NB4 (cell line): ENCODE measurements around the gene AHRR.

Source experiments
- CTCF ChIP-seq: IDR thresholded peaks from one replicate; pipeline ENCODE4 v1.5.1; 2012; ENCODE audit warnings: low read depth, low read length
- POLR2A ChIP-seq: IDR thresholded peaks from 2 replicates; pipeline ENCODE4 v1.6.1; 2011; ENCODE audit warnings: mild to moderate bottlenecking; ENCODE audit not compliant: insufficient read length; ENCODE audit errors: extremely low read depth

- TF ChIP-seq POLR2A (no peak), CTCF (no peak)
These were observed 897 bp downstream of the AHRR start for GRCh38 chr5:322281-322941.
